ENCODE data around the gene MBD3. TPM values are rescaled to one million over a fixed set of nuclear protein-coding genes. Genes with fewer than 3 reads are reported as not detected.
A peak's percentile ranks its signal among the peaks of the same experiment; 100 is the strongest.

MBD3 gene
- total RNA-seq, 1 experiment from 2014 or later = 114 TPM

DNA sequence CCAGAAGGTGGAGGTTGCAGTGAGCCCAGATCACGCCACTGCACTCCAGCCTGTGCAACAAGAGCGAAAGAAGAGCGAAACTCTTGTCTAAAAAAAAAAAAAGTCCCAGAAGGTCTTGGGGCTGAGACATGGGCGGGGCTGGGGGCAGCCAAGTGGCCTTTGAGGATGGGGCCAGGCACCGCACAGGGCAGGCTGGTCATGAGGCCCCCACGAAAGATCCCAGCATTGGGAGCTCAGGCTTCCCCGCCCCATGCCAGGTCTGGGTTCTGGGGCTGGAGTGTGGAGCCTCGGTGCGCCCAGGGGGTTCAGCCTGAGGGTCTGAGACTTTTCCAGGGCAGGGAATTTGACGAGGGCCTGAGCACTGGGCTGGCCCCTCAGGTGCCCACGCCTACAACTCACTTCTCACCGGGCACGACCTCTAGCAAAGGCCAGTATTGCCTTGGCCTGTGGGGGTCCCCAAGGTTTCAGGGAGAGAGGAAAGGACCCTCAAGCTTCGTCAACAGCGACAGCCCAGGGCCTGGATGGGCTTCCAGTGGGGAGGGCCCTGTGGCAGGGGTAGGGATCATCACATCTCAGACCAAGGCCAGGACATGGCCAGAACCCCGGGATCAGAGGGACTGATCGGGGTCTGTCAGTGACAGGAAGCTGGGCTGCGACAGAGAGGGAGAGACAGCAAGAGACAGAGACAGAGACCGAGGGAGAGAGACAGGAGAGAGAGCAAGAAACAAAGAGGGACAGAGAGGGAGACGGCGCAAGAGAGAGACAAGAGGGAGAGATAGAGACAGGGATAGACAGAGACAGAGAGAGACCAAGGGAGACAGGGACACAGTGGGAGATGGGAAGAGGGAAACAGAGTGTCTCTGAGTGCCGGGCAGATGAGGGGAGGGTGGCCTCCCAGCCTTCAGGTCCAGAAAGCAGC is 17.1 kb downstream of the MBD3 start:
- Mint-ChIP-seq H3K27ac (ENCODE audit: low read depth, unreplicated experiment) (no peak overlapping the region), H3K9me3 (ENCODE audit: unreplicated experiment) (no peaks in the 10 kb centered on the region), H3K27me3 (ENCODE audit: insufficient read depth, unreplicated experiment) (peaks cover 4% of the 10 kb centered on the region), H3K4me1 (ENCODE audit: insufficient read depth, unreplicated experiment) (no peaks in the 10 kb centered on the region), H3K4me3 (ENCODE audit: unreplicated experiment) (no peak overlapping the region), H3K36me3 (ENCODE audit: insufficient read depth, unreplicated experiment) (peaks cover 55% of the 10 kb centered on the region)
- intact Hi-C loops (cut with micrococcal nuclease) = no loop called here
- no peak for DNase-seq (ENCODE audit: unreplicated experiment)
- TF ChIP-seq, protein P1, sequence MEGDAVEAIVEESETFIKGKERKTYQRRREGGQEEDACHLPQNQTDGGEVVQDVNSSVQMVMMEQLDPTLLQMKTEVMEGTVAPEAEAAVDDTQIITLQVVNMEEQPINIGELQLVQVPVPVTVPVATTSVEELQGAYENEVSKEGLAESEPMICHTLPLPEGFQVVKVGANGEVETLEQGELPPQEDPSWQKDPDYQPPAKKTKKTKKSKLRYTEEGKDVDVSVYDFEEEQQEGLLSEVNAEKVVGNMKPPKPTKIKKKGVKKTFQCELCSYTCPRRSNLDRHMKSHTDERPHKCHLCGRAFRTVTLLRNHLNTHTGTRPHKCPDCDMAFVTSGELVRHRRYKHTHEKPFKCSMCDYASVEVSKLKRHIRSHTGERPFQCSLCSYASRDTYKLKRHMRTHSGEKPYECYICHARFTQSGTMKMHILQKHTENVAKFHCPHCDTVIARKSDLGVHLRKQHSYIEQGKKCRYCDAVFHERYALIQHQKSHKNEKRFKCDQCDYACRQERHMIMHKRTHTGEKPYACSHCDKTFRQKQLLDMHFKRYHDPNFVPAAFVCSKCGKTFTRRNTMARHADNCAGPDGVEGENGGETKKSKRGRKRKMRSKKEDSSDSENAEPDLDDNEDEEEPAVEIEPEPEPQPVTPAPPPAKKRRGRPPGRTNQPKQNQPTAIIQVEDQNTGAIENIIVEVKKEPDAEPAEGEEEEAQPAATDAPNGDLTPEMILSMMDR (IDR thresholded peaks at IDR 0.05; ENCODE audit: unreplicated experiment) = no peak
- ChIA-PET CTCF (interaction anchor here (0.7 to 1.0 kb wide), 2 partner anchors 8 to 45 kb away, joined by 3 read pairs; no protein-coding TSS in a partner anchor), POLR2A (interaction anchor here (2.2 kb wide), 1 partner anchor 15 kb away, joined by 11 read pairs; no protein-coding TSS in a partner anchor)
- no TSS peak for BruUV-seq (replicated peaks)

DNA sequence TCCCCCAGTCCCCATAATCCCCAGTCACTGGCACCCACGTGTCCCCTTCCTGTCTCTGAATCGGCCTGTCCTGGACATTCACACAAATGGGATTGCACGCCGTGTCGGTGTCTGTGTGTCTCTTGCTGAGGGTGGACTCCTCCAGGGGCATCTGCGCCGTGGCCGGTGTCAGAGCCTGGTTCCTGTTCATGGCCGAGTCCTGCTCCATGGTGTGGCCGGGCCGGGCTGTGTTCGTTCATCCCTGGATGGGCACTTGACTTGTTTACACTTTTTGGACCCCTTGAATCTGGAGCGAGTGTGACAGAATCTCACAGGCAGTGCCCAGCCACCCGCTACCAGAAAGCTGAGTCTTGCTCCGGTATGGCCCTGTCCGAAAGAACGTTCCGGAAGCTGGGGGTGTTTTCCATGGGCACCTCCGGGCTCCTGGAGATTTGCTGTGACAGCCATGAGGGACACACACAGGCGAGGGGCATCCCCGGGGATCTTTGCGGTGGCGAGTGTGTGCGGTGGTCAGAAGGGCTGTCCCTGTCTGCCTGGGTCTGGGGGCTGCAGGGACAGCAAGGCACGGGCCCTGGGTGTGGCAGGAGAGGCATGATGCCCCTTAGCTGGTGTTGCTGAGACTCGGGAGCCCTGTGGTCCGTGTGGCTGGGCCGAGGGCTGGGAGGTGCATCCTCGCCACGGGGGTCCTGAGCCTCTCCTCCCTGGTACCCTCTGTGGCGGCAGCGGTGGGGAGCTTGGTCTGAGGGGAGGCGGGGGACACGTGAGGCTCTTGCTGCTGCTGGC is 18.1 kb downstream of the MBD3 start:
- Mint-ChIP-seq H3K4me1 (ENCODE audit: insufficient read depth, unreplicated experiment) (no peaks in the 10 kb centered on the region), H3K27ac (ENCODE audit: low read depth, unreplicated experiment) (no peak overlapping the region), H3K36me3 (ENCODE audit: insufficient read depth, unreplicated experiment) (peaks cover 44% of the 10 kb centered on the region), H3K27me3 (ENCODE audit: insufficient read depth, unreplicated experiment) (peaks cover 14% of the 10 kb centered on the region), H3K9me3 (ENCODE audit: unreplicated experiment) (no peaks in the 10 kb centered on the region), H3K4me3 (ENCODE audit: unreplicated experiment) (no peak overlapping the region)
- TF ChIP-seq, protein P1 (IDR thresholded peaks at IDR 0.05; ENCODE audit: unreplicated experiment) = no peak
- ChIA-PET POLR2A (interaction anchor here (2.2 kb wide), 1 partner anchor 16 kb away, joined by 11 read pairs; no protein-coding TSS in a partner anchor), CTCF (interaction anchor here (0.7 to 1.0 kb wide), 2 partner anchors 9 to 44 kb away, joined by 3 read pairs; no protein-coding TSS in a partner anchor)
- DNase-seq (ENCODE audit: unreplicated experiment) = no peak
- intact Hi-C loops (cut with micrococcal nuclease) = no loop called here
- TSS peak; percentile 9 for BruUV-seq (replicated peaks)

DNA sequence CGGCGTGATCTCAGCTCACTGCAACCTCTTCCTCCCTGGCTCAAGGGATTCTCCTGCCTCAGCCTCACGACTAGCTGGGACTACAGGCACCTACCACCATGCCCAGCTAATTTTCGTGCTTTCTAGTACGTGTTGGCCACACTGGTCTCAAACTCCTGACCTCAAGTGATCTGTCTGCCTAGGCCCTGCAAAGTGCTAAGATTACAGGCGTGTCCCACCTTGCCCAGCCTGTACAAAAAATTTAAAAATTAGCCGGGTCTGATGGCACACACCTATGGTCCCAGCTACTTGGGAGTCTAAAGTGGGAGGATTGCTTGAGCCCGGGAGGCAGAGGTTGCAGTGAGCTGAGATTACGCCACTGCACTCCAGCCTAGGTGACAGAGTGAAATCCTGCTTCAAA is 19.9 kb downstream of the MBD3 start:
- intact Hi-C loops (cut with micrococcal nuclease) = no loop called here
- ChIA-PET POLR2A (interaction anchor here (1.3 kb wide), 1 partner anchor 18 kb away, joined by 3 read pairs; no protein-coding TSS in a partner anchor), CTCF (interaction anchor here (0.6 to 1.2 kb wide), 2 partner anchors 27 to 264 kb away, joined by 3 to 5 read pairs; no protein-coding TSS in a partner anchor)
- H3K4me1 Mint-ChIP-seq (ENCODE audit: insufficient read depth, unreplicated experiment) = no peaks in the 10 kb centered on the region
- BruUV-seq (replicated peaks) = no TSS peak
- H3K36me3 Mint-ChIP-seq (ENCODE audit: insufficient read depth, unreplicated experiment) = peaks cover 30% of the 10 kb centered on the region
- H3K9me3 Mint-ChIP-seq (ENCODE audit: unreplicated experiment) = no peaks in the 10 kb centered on the region
- TF ChIP-seq, protein P1 (IDR thresholded peaks at IDR 0.05; ENCODE audit: unreplicated experiment) = no peak
- H3K27me3 Mint-ChIP-seq (ENCODE audit: insufficient read depth, unreplicated experiment) = peaks cover 17% of the 10 kb centered on the region
- H3K27ac Mint-ChIP-seq (ENCODE audit: low read depth, unreplicated experiment) = peak overlapping the region; percentile 28
- DNase-seq (ENCODE audit: unreplicated experiment) = no peak
- H3K4me3 Mint-ChIP-seq (ENCODE audit: unreplicated experiment) = no peak overlapping the region

DNA sequence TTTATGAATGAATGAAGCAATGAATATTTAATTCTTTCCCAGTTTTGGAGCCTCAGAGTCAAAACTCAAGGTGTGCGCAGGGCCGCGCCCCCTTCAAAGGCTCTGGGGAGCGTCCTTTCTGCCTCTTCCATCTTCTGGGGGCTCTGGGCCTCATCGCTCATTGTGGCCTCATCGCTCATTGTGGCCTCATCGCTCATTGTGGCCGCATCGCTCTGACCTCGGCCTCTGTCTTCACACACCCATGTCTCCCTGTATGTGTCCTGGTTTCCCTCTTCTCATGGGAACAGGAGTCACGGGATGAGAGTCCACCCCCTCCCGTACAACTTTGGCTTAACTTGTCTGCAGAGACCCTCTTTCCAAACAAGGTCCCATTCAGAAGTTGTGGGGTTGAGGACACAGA is 21.3 kb downstream of the MBD3 start:
- H3K4me3 Mint-ChIP-seq (ENCODE audit: unreplicated experiment) = no peak overlapping the region
- intact Hi-C loops (cut with micrococcal nuclease) = no loop called here
- peaks cover 17% of the 10 kb centered on the region for H3K27me3 Mint-ChIP-seq (ENCODE audit: insufficient read depth, unreplicated experiment)
- BruUV-seq (replicated peaks) = no TSS peak
- CTCF ChIA-PET = no interaction called here
- POLR2A ChIA-PET = no interaction called here
- TF ChIP-seq, protein P1 (IDR thresholded peaks at IDR 0.05; ENCODE audit: unreplicated experiment) = no peak
- H3K36me3 Mint-ChIP-seq (ENCODE audit: insufficient read depth, unreplicated experiment) = peaks cover 21% of the 10 kb centered on the region
- no peaks in the 10 kb centered on the region for H3K4me1 Mint-ChIP-seq (ENCODE audit: insufficient read depth, unreplicated experiment)
- DNase-seq (ENCODE audit: unreplicated experiment) = no peak
- no peak overlapping the region for H3K27ac Mint-ChIP-seq (ENCODE audit: low read depth, unreplicated experiment)
- H3K9me3 Mint-ChIP-seq (ENCODE audit: unreplicated experiment) = no peaks in the 10 kb centered on the region

All from MCF 10A (cell line).